ENCODE results near the gene MRPL46. TPM values are rescaled to one million over a fixed set of nuclear protein-coding genes. Genes with fewer than 3 reads are reported as not detected.

MRPL46 gene
- total RNA-seq (10 to 100 TPM in 4 of 5 experiments, 1 to 10 TPM in 1; 9.2 to 32.1 (median 28.5) TPM), polyA plus RNA-seq (10 to 100 TPM; 54.4 to 74.3 TPM), total RNA-seq (3.1 reads per million, percentile 16 among the genes with 10 or more reads in this experiment)

GRCh38 chr15:88467073-88467934 is at the start of gene MRPL46, which contains the start of gene MRPS11:
TSS of gene MRPL46 (minus strand) at chr15:88467388. CDS start at chr15:88467377, 11 bp downstream.
TSS of gene MRPS11 (plus strand) at chr15:88467708. CDS start at chr15:88467718, 10 bp downstream.
- ChIA-PET CTCF (interaction anchor here (0.9 kb wide), 1 partner anchor 197 kb away, joined by 3 read pairs; no protein-coding TSS in a partner anchor), POLR2A (interaction anchor here (0.5 to 2.2 kb wide), 9 partner anchors 13 to 664 kb away, joined by 3 to 11 read pairs (median 7); partner anchors contain the start of genes AEN and ISG20)
- H3K36me3 Mint-ChIP-seq, result peaks cover 3 to 27% (median 16%) of the 10 kb centered on the region in 5 donors
- peak within 1 kb of the TSS; percentile 87 to 98 (median 97) for H3K4me3 Mint-ChIP-seq
- intact Hi-C loops (cut with micrococcal nuclease), result loop anchor here (1.0 to 5.0 kb wide), 13 partner anchors 12 to 1110 kb away; partner anchors contain the start of genes ABHD2 (in 2 of the 2), AEN (in 2 of the 2), DET1 (in 1 of the 2) and FANCI (in 1 of the 2)
- DNase-seq (peak; percentile 78 to 94 (median 91)), ATAC-seq (peak; percentile 97)
- peaks cover 0 to 19% of the 10 kb centered on the region in 2 donors for H3K4me1 ChIP-seq (ENCODE audit: control insufficient read depth in 2 of 2, insufficient read depth in 2 of 2, low read length in 2 of 2)
- H3K27ac ChIP-seq (ENCODE audit: low read depth, low read length), result peak within 1 kb of the TSS; percentile 95
- peak within 1 kb of the TSS; percentile 75 for H3K4me3 ChIP-seq (ENCODE audit: low read length)
- no peaks in the 10 kb centered on the region for H3K27me3 Mint-ChIP-seq
- no peaks in the 10 kb centered on the region for H3K27me3 ChIP-seq (ENCODE audit: control insufficient read depth in 2 of 2, insufficient read depth in 2 of 2, low read length in 2 of 2)
- peak within 1 kb of the TSS; percentile 96 to 99 (median 98) for H3K27ac Mint-ChIP-seq
- H3K36me3 ChIP-seq (ENCODE audit: control insufficient read depth in 2 of 3, insufficient read depth in 3 of 3, low read length in 3 of 3), result peaks cover 3 to 34% (median 9%) of the 10 kb centered on the region in 3 experiments
- peaks cover 0 to 5% (median 0%) of the 10 kb centered on the region in 11 donors for H3K9me3 Mint-ChIP-seq
- peaks cover 18 to 42% (median 29%) of the 10 kb centered on the region in 7 donors for H3K4me1 Mint-ChIP-seq
- H3K9me3 ChIP-seq (ENCODE audit: control insufficient read depth in 2 of 3, low read length in 3 of 3), result no peaks in the 10 kb centered on the region

GRCh38 chr15:88513195-88513594 is 46.0 kb upstream of the MRPL46 start:
- ChIA-PET POLR2A (no interaction called here), CTCF (no interaction called here)
- Mint-ChIP-seq H3K4me1 (no peaks in the 10 kb centered on the region), H3K36me3 (peaks cover 8 to 59% (median 40%) of the 10 kb centered on the region in 5 donors), H3K27ac (no peak overlapping the region), H3K4me3 (no peak overlapping the region), H3K27me3 (no peaks in the 10 kb centered on the region), H3K9me3 (no peaks in the 10 kb centered on the region)
- Histone ChIP-seq H3K4me3 (ENCODE audit: low read length) (no peak overlapping the region), H3K36me3 (ENCODE audit: control insufficient read depth in 2 of 3, insufficient read depth in 3 of 3, low read length in 3 of 3) (peaks cover 3 to 50% (median 6%) of the 10 kb centered on the region in 3 experiments), H3K4me1 (ENCODE audit: control insufficient read depth in 2 of 2, insufficient read depth in 2 of 2, low read length in 2 of 2) (no peaks in the 10 kb centered on the region), H3K27ac (ENCODE audit: low read depth, low read length) (no peak overlapping the region), H3K27me3 (ENCODE audit: control insufficient read depth in 2 of 2, insufficient read depth in 2 of 2, low read length in 2 of 2) (no peaks in the 10 kb centered on the region), H3K9me3 (ENCODE audit: control insufficient read depth in 2 of 3, low read length in 3 of 3) (no peaks in the 10 kb centered on the region)
- intact Hi-C loops (cut with micrococcal nuclease), result no loop called here
- ATAC-seq, result no peak
- no peak for DNase-seq

DNA sequence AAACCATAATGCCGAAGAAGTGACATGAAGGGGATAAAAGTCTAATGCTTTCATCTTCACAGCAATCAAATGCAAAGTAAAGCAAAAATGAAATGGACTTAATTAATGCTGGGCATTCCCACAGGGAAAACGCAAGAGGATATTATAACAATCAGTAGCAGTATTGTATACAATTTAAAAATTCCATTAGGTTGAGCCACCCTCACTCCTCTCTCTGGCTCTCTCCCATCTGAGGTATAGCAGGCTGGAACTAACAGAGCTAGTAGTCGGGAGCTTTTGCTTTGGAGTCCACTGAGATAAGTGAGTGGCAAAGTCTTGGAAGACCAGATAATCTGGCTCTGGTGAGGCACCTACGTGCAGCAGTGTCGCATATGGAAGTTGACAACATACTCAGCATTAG is 45.4 kb upstream of the MRPL46 start:
- intact Hi-C loops (cut with micrococcal nuclease), result no loop called here
- Mint-ChIP-seq H3K4me3 (no peak overlapping the region), H3K36me3 (peaks cover 8 to 62% (median 41%) of the 10 kb centered on the region in 5 donors), H3K9me3 (no peaks in the 10 kb centered on the region), H3K4me1 (no peaks in the 10 kb centered on the region), H3K27me3 (no peaks in the 10 kb centered on the region), H3K27ac (no peak overlapping the region)
- no peak overlapping the region for H3K27ac ChIP-seq (ENCODE audit: low read depth, low read length)
- no peaks in the 10 kb centered on the region for H3K27me3 ChIP-seq (ENCODE audit: control insufficient read depth in 2 of 2, insufficient read depth in 2 of 2, low read length in 2 of 2)
- ATAC-seq (no peak), DNase-seq (no peak)
- ChIA-PET POLR2A (no interaction called here), CTCF (no interaction called here)
- H3K9me3 ChIP-seq (ENCODE audit: control insufficient read depth in 2 of 3, low read length in 3 of 3), result no peaks in the 10 kb centered on the region
- H3K36me3 ChIP-seq (ENCODE audit: control insufficient read depth in 2 of 3, insufficient read depth in 3 of 3, low read length in 3 of 3), result peaks cover 3 to 51% (median 6%) of the 10 kb centered on the region in 3 experiments
- no peak overlapping the region for H3K4me3 ChIP-seq (ENCODE audit: low read length)
- H3K4me1 ChIP-seq (ENCODE audit: control insufficient read depth in 2 of 2, insufficient read depth in 2 of 2, low read length in 2 of 2), result no peaks in the 10 kb centered on the region

DNA sequence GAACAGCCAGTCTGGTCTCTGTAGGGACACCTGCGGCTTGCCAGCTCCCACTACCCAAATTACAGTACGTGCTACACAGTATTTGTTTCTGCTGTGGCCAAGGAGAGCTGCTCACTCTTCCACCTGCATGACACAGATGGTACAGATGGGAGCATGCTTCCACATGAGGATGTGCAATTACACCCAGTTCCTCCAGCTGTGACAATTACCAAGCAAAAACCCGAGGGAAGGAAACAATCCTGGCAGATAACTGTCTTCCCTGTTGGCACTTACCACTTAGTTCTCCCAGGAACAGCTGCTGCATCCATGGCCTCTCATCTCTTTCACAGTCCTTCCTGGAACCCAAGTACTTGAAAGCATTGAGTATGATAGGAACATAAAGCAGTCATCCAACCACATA is 44.9 kb upstream of the MRPL46 start:
- H3K4me3 ChIP-seq (ENCODE audit: low read length), result no peak overlapping the region
- ChIA-PET CTCF (no interaction called here), POLR2A (no interaction called here)
- H3K27ac ChIP-seq (ENCODE audit: low read depth, low read length), result no peak overlapping the region
- no peaks in the 10 kb centered on the region for H3K27me3 ChIP-seq (ENCODE audit: control insufficient read depth in 2 of 2, insufficient read depth in 2 of 2, low read length in 2 of 2)
- ATAC-seq (no peak), DNase-seq (no peak)
- no peaks in the 10 kb centered on the region for H3K4me1 ChIP-seq (ENCODE audit: control insufficient read depth in 2 of 2, insufficient read depth in 2 of 2, low read length in 2 of 2)
- peaks cover 3 to 52% (median 6%) of the 10 kb centered on the region in 3 experiments for H3K36me3 ChIP-seq (ENCODE audit: control insufficient read depth in 2 of 3, insufficient read depth in 3 of 3, low read length in 3 of 3)
- no peaks in the 10 kb centered on the region for H3K27me3 Mint-ChIP-seq
- H3K4me3 Mint-ChIP-seq, result no peak overlapping the region
- H3K9me3 ChIP-seq (ENCODE audit: control insufficient read depth in 2 of 3, low read length in 3 of 3), result no peaks in the 10 kb centered on the region
- intact Hi-C loops (cut with micrococcal nuclease), result no loop called here
- no peaks in the 10 kb centered on the region for H3K9me3 Mint-ChIP-seq
- H3K27ac Mint-ChIP-seq, result no peak overlapping the region
- H3K36me3 Mint-ChIP-seq, result peaks cover 8 to 67% (median 41%) of the 10 kb centered on the region in 5 donors
- H3K4me1 Mint-ChIP-seq, result no peaks in the 10 kb centered on the region

GRCh38 chr15:88511161-88511560 is 44.0 kb upstream of the MRPL46 start:
- Histone ChIP-seq H3K4me1 (ENCODE audit: control insufficient read depth in 2 of 2, insufficient read depth in 2 of 2, low read length in 2 of 2) (no peaks in the 10 kb centered on the region), H3K9me3 (ENCODE audit: control insufficient read depth in 2 of 3, low read length in 3 of 3) (no peaks in the 10 kb centered on the region), H3K4me3 (ENCODE audit: low read length) (no peak overlapping the region), H3K27ac (ENCODE audit: low read depth, low read length) (no peak overlapping the region), H3K36me3 (ENCODE audit: control insufficient read depth in 2 of 3, insufficient read depth in 3 of 3, low read length in 3 of 3) (peaks cover under 1 to 60% (median 6%) of the 10 kb centered on the region in 3 experiments), H3K27me3 (ENCODE audit: control insufficient read depth in 2 of 2, insufficient read depth in 2 of 2, low read length in 2 of 2) (no peaks in the 10 kb centered on the region)
- H3K27ac Mint-ChIP-seq, result no peak overlapping the region
- no peak overlapping the region for H3K4me3 Mint-ChIP-seq
- DNase-seq (no peak), ATAC-seq (no peak)
- intact Hi-C loops (cut with micrococcal nuclease), result no loop called here
- ChIA-PET POLR2A (no interaction called here), CTCF (interaction anchor here (0.6 kb wide), 1 partner anchor 553 kb away, joined by 4 read pairs; no protein-coding TSS in a partner anchor)
- no peaks in the 10 kb centered on the region for H3K9me3 Mint-ChIP-seq
- H3K4me1 Mint-ChIP-seq, result no peaks in the 10 kb centered on the region
- H3K27me3 Mint-ChIP-seq, result no peaks in the 10 kb centered on the region
- peaks cover 8 to 67% (median 41%) of the 10 kb centered on the region in 5 donors for H3K36me3 Mint-ChIP-seq

DNA sequence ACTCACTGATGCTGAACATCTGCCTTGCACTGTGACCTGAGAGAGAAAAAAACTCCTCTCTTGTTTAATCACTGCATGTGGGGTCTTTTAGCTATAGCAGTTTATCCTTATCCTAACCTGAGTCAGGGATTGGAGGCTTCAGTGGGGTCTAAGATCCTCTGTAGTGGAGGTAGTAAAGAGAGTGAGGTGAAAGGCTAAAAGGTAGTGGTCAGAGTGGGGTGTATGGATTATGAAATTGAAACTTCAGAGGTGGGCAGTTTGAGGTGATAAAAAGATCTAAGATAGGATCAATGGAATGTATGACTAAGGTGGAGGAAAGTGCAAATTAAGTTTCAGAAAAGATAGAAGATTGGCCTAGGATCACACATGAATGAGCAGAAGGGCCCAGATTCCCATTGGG is 42.8 kb upstream of the MRPL46 start:
- no peaks in the 10 kb centered on the region for H3K4me1 ChIP-seq (ENCODE audit: control insufficient read depth in 2 of 2, insufficient read depth in 2 of 2, low read length in 2 of 2)
- no peaks in the 10 kb centered on the region for H3K27me3 ChIP-seq (ENCODE audit: control insufficient read depth in 2 of 2, insufficient read depth in 2 of 2, low read length in 2 of 2)
- ATAC-seq, result no peak
- DNase-seq, result no peak
- peaks cover 0 to 63% (median 6%) of the 10 kb centered on the region in 3 experiments for H3K36me3 ChIP-seq (ENCODE audit: control insufficient read depth in 2 of 3, insufficient read depth in 3 of 3, low read length in 3 of 3)
- intact Hi-C loops (cut with micrococcal nuclease), result loop anchor here in 1 of 2 donors (10.0 kb wide), 1 partner anchor 55 kb away; no protein-coding TSS in a partner anchor
- no peak overlapping the region for H3K27ac ChIP-seq (ENCODE audit: low read depth, low read length)
- ChIA-PET CTCF (no interaction called here), POLR2A (no interaction called here)
- H3K4me3 ChIP-seq (ENCODE audit: low read length), result no peak overlapping the region
- Mint-ChIP-seq H3K36me3 (peaks cover 8 to 72% (median 44%) of the 10 kb centered on the region in 5 donors), H3K4me3 (no peak overlapping the region), H3K9me3 (no peaks in the 10 kb centered on the region), H3K27me3 (no peaks in the 10 kb centered on the region), H3K27ac (peak overlapping the region in 1 of 9 donors; percentile 77), H3K4me1 (no peaks in the 10 kb centered on the region)
- no peaks in the 10 kb centered on the region for H3K9me3 ChIP-seq (ENCODE audit: control insufficient read depth in 2 of 3, low read length in 3 of 3)
